Measurements from ENCODE around the gene ATG16L2. TPM values are rescaled to one million over a fixed set of nuclear protein-coding genes. Genes with fewer than 3 reads are reported as not detected.
A peak's percentile ranks its signal among the peaks of the same experiment; 100 is the strongest.

Gene ATG16L2
- total and polyA plus RNA-seq, 10 of the 15 experiments (the other 5 are each of a cell fraction or from before 2014, with no cell fraction given), result 1.9 to 67.7 (median 30.4) TPM

- in situ Hi-C loops (cut with MboI), result no loop called here
- Histone ChIP-seq H3K4me1 (ENCODE audit: control insufficient read depth, insufficient read depth, low read length) (peaks cover 32% of the 10 kb centered on the region), H4K20me1 (ENCODE audit: control insufficient read depth, insufficient read depth) (no peaks in the 10 kb centered on the region), H3K27me3 (replicated peaks in 1 of 2; ENCODE audit: control insufficient read depth in 2 of 2, insufficient read depth in 2 of 2, low read length in 1 of 2) (no peaks in the 10 kb centered on the region), H3K4me3 (no peak overlapping the region), H2AFZ (ENCODE audit: control insufficient read depth, low read depth, low read length) (no peak overlapping the region), H3K79me2 (ENCODE audit: control insufficient read depth, insufficient read depth, low read length) (no peaks in the 10 kb centered on the region), H3K27ac (ENCODE audit: control insufficient read depth, insufficient read depth) (peak overlapping the region; percentile 68), H3K9me3 (replicated peaks; ENCODE audit: control insufficient read depth, insufficient read depth, low read length) (no peaks in the 10 kb centered on the region), H3K36me3 (ENCODE audit: control insufficient read depth in 2 of 2, insufficient read depth in 2 of 2, low read length in 1 of 2) (no peaks in the 10 kb centered on the region), H3K9ac (ENCODE audit: control insufficient read depth, insufficient read depth, low read length) (no peak overlapping the region), H3K4me2 (ENCODE audit: control insufficient read depth, insufficient read depth) (peak overlapping the region; percentile 63; the same call in 1 of the 2 replicates)
- ChIA-PET SMC1A (ENCODE audit: uncharacterized antibody, unreplicated experiment) (interaction anchor here (1.8 kb wide), 1 partner anchor 63 kb away, joined by 7 read pairs; no protein-coding TSS in a partner anchor), POLR2A (interaction anchor here (0.6 kb wide), 1 partner anchor 510 kb away, joined by 3 read pairs; no protein-coding TSS in a partner anchor), CTCF (interaction anchor here (15.0 kb wide), 1 partner anchor 62 kb away, joined by 469 read pairs; no protein-coding TSS in a partner anchor), RAD21 (ENCODE audit: unreplicated experiment) (interaction anchor here (1.0 to 10.5 kb wide), 2 partner anchors 28 to 63 kb away, joined by 3 to 256 read pairs; no protein-coding TSS in a partner anchor)
- TF ChIP-seq SMC3 (IDR thresholded peaks at IDR 0.05; ENCODE audit: borderline replicate concordance, low read length) (no peak), CREB1 (IDR thresholded peaks at IDR 0.05; ENCODE audit: low read depth) (no peak), NR2F1 (conservative IDR thresholded peaks at IDR 0.05) (0 out of 2 replicates have a peak, but pooled peaks have one; percentile 10), ZBTB33 (IDR thresholded peaks at IDR 0.05) (no peak), CTCF (IDR thresholded peaks at IDR 0.05 in 2 of 3, conservative IDR thresholded peaks at IDR 0.05 in 1 of 3; ENCODE audit: control insufficient read depth in 2 of 3, extremely low read depth in 1 of 3, insufficient read depth in 1 of 3, low read depth in 3 of 3, low read length in 3 of 3) (no peak), EZH2 (IDR thresholded peaks at IDR 0.05; ENCODE audit: borderline replicate concordance, control insufficient read depth, low read depth, low read length) (no peak)
- 68% methylated on average over 6 of the region's 7 CpGs for WGBS (ENCODE audit: insufficient coverage, insufficient replicate concordance, low lambda C conversion rate, missing lambda C conversion rate)
- intact Hi-C loops (cut with micrococcal nuclease; ENCODE audit: unreplicated experiment), result no loop called here
- no peak for FAIRE-seq
- no TSS peak for BruUV-seq (replicated peaks)
- DNase-seq (ENCODE audit: low read depth, low spot score), result no peak
- no peak; the same call in 2 of the 3 replicates for ATAC-seq
Observed at GRCh38 chr11:72788241-72788640, 26.0 kb upstream of the ATG16L2 start.
